HTR-8/SVneo (cell line): ENCODE data around the gene ANKFY1.

Source experiments
- DNase-seq: peaks from one replicate; pipeline ENCODE4 v3.0.0; 2011; ENCODE audit warnings: low spot score, mixed read lengths; ENCODE audit not compliant: insufficient read length
- FAIRE-seq: peaks from 2 replicates; lab custom pipeline; 2011; peaks lifted over from hg19 to GRCh38; lab: Jason Lieb, UNC

The ANKFY1 gene, protein sequence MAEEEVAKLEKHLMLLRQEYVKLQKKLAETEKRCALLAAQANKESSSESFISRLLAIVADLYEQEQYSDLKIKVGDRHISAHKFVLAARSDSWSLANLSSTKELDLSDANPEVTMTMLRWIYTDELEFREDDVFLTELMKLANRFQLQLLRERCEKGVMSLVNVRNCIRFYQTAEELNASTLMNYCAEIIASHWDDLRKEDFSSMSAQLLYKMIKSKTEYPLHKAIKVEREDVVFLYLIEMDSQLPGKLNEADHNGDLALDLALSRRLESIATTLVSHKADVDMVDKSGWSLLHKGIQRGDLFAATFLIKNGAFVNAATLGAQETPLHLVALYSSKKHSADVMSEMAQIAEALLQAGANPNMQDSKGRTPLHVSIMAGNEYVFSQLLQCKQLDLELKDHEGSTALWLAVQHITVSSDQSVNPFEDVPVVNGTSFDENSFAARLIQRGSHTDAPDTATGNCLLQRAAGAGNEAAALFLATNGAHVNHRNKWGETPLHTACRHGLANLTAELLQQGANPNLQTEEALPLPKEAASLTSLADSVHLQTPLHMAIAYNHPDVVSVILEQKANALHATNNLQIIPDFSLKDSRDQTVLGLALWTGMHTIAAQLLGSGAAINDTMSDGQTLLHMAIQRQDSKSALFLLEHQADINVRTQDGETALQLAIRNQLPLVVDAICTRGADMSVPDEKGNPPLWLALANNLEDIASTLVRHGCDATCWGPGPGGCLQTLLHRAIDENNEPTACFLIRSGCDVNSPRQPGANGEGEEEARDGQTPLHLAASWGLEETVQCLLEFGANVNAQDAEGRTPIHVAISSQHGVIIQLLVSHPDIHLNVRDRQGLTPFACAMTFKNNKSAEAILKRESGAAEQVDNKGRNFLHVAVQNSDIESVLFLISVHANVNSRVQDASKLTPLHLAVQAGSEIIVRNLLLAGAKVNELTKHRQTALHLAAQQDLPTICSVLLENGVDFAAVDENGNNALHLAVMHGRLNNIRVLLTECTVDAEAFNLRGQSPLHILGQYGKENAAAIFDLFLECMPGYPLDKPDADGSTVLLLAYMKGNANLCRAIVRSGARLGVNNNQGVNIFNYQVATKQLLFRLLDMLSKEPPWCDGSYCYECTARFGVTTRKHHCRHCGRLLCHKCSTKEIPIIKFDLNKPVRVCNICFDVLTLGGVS

DNA sequence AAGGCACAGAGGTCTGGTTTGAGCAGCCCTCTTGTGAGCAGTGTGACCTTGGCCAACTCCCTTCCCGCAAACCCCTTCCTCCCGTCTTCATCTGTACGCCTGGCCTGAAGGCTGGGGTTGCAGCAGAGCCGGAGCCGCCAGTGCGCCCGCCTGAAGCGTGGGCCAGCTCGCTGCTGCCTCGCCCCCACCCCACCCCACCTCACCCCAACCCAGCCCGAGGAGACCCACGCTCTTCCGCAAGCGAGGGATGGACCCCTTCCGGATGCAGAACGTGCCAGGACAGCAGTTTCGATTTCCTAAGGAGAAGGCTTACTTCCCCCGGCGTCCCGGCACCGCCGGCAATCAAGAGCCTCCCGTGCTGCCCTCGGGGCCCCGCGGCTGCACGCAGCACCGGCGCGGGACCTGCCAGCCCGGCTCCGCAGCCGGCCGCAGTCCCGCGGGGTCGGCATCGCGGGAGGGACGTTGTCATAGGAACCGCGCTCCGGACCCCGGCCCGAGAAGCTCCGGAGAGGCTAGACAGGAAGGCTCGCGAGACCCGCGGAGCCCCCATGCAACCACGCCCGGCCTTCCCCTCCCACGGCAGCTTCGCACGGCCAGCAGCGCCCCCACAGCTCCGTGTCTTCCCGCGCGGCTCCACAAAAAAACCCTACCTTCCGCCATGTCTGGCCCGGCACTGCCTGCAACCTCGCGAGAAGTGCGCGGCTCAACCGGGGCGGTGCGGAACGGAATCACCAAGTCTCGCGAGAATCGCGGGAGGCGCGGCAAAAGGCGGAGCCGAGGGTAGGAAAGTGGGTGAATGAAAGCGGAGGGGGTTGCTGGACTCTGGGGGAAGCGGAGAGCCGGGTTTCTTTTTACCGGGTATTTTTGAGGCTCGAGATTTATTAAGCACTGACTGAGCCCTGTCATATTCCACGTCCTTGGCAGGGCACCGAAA lies at the start of gene ANKFY1:
TSS of gene ANKFY1 (minus strand) at position 698 of the 934 bp plus-strand sequence. CDS start at position 660, 38 bp downstream.
- FAIRE-seq: peak; percentile 91
- peak; percentile 99 for DNase-seq

DNA sequence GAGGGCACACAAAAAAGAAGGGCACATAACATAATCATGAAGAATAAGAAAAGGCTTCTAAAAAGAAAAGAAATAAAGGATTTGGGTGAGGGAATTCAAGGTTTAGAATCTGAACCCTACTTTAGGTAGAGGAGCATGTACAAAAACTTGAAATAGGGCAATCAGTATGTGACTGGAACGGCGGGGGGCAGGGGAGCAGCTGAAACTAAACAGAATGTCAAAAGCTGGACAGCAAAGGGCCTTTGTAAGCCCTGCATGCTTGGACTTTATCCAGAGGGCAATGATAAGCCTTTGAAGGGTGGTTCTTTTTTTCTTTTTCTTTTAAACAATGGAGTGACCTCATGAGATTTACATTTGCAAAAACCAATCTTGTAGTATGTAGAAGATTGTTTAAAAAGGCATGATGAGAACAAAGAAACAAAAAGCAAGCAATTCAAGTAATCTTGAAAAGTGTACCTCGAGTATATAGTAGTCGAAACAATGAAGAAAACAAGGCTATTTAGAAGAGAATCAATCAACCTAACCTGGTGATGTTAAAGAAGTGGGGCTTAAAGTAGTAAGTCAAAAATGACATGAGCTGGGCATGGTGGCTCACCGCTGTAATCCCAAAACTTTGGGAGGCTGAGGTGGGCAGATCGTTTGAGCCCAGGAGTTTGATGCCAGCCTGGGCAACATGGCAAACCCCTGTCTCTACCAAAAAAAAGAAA lies 46.7 kb upstream of the ANKFY1 start:
- FAIRE-seq (no peak), DNase-seq (no peak)

DNA sequence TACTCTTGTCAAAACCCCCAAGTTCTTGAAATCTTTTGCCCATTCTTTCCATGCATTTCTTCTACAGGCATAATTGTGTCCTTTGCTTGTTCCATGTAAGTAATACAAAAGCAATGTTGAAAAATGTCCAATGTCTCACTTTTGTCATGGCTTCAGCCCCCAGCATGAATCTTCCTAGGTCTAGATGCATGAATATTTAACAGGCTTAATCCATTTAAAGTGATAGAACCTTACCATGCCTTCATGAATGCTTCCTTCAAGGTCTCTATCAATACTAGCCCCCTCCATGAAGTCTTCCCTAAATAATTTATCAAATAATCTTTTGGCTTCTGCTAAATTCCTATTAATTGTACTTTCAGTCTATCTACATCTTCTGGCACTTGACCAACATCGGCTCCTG lies 46.1 kb upstream of the ANKFY1 start:
- FAIRE-seq (no peak), DNase-seq (no peak)

DNA sequence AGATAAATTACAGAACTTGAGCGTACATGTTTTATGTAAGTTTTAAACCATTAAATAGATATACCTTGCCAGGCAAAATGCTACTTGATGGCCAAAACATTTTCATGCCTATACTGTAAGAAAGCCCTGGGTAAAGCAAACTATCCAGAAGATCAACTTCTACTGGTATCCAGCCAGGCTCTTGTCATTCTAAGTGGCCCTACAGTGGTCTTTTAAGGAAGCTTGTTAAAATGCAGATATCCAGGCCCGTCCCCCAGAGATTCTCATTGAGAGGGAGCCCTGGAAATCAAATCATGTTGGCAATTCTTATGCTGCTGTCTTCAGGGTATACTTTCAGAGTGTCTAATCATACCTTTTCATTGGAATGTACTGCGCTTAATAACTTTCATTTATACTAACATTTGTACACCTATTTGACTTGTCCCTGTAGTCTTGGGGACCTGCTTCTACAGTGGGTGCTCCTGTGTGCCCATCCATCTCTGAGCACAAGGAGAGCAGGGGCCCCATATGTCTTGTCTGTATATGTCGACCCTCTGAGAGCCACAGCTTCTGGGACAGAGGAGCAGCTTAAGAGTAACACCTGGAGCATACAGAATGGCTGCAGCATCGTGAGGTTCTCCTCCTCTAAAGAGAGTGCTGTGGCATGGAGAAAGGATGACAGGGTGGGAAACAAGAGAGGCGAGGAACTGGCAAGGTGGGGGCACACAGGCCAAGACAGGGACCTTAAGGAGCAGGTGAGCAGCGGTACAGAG lies 43.6 kb upstream of the ANKFY1 start:
- no peak for DNase-seq
- FAIRE-seq: no peak

DNA sequence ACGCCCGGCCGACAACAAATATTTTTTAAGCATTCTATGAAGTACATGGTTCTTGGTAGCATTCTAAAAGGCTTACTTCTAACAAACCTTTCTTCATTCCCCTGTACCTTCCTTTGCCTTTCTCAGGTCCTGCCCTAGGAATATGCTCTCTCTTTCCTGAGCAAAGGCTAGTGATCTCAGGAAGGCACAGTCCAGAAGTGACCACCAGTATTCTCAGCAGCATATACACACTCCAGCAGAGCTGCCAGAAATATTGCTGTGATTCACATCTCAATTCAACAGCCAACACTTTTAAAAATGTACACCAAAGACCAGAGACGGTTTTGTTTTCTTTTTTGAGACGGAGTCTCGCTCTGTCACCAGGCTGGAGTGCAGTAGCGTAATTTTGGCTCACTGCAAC lies 41.4 kb upstream of the ANKFY1 start:
- no peak for DNase-seq
- FAIRE-seq: no peak

DNA sequence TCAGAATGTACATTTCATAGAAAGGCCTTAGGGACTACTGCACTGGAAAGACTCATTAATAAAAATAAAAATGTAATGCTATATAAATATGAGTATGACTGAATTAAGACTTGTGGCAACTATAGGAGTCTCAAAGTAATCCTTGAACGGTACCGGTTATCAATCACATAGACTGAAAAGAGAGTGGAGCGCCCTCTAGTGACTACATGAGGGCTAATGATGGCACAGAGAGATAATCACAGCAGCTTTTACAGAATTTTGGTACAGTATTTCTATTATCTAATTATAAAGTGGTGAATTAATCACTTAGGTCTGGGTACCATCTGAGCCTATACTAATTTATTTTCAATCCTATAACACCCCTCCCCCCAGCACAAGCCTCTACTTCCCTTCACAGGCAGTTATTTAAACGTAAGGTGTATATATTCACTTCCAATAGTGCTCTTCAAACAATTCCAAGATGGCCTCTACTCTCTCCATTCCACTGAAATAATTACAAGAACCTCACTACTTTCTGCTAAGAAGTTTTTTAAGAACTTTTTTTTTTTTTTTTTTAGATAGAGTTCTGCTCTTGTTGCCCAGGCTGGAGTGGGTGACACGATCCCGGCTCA lies 40.7 kb upstream of the ANKFY1 start:
- DNase-seq (peak; percentile 67), FAIRE-seq (no peak)

DNA sequence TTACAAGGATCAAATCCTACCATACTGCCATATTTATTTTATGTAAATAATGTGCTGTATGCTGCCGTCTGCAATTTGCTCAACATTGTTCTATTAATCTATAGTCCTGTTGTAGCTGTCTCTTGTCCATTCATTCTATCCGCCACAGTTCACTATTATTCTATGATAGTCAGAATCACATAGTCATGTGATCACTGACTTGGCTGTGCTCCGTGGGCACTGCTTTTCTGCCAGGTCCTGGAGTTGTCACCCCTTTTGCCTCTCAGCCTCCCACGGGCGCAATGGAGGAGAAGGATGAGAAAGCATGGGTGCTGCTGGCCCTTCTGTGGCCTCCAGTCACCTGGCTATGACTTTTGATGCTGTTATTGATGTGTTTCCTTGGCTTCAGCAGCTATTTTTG lies 37.3 kb upstream of the ANKFY1 start:
- peak; percentile 20 for FAIRE-seq

DNA sequence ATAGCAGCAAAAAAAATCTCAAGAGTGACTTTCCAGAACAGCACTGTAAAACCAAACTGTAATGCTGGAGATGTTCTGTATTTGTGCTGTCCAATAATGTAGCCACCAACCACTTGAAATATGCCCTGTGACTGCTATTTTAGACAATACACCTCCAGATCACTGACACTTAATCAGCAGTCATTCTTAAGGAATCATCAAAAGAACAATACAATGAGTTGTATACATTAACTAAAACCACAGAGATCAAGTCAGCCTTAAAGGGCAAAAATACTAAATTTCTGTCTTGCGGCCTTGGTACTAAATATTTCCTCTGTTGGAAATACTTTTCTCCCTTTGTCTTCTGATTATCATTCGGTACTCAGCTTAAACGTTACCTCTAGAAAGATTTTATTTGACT lies 33.6 kb upstream of the ANKFY1 start:
- DNase-seq (no peak), FAIRE-seq (no peak)

More for the DNA sequence above, 37.3 kb upstream of the ANKFY1 start:
- DNase-seq: no peak

DNA sequence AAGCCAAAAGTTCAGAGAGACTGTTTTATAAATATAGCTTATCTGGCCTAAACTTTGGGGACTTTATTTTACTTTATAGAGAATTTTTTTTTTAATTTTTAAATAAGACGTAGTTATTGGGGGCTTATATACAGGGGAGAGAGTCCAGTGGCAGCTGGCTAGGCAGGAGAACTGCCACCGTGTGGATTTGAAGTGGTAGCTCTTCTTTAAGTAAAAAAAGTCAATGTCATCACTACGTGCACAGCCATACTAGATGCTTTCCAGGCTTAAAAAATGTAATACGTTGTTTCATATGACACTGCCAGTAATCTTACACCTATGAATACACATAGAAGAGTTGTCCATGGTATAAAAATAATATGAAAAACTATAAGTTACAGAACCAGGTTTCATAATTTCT lies 31.9 kb upstream of the ANKFY1 start:
- no peak for FAIRE-seq
- DNase-seq: no peak

DNA sequence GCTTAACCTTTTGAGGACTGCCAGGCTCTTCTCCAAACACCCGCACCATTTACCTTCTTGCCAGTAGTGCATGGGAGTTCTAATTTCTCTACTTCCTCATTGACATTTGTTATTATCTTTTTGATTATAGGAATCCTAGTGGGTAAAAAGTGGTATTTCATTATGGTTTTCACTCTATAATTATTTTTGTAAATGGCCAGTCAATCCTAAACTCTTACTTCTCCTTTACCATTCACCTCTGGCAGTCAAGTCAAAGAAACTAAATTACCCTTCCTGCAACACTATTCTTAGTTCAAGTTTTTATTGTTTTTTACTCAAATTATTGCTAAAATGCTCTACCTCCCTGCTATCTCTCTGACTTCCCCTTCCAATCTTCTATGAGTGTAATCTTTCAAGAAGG lies 29.8 kb upstream of the ANKFY1 start:
- no peak for DNase-seq
- no peak for FAIRE-seq

DNA sequence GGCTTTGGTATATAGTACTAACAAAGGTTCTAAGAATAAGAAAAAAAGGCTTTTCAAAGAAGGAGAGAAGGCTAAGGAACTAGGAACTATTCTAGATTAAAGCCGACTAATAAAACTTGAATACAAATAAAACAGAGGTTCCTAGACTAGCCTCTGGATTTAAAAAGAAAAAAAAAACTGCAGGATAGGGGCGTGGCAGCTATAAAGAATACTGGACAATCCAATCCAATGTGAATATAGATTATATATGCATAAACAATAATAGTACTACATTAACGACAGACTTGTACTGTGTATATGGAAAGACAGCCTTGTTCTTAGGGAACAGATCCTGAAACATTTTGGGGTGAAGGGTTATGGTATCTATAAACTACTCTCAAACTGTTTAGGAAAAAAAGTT lies 23.9 kb upstream of the ANKFY1 start:
- FAIRE-seq (no peak), DNase-seq (no peak)

DNA sequence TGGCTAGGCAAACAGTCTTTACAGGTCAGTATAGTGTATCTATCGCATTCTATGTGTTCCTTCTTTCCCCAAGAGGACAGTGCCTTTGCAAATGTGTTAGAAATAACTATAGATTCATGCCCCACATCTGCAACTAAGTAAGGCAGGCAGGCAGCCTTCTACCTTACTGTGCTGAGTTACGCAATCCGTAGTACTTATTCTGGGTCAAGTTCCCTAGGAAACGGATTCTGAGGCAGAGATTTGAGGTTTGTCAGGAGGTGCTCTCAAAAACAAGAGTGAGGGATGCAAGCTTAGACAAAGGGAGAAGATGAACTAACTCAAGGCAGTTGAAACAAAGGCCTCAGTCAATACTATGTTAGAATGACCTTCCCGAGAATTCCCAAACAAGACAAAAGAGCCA lies 12.7 kb upstream of the ANKFY1 start:
- DNase-seq (no peak), FAIRE-seq (no peak)

DNA sequence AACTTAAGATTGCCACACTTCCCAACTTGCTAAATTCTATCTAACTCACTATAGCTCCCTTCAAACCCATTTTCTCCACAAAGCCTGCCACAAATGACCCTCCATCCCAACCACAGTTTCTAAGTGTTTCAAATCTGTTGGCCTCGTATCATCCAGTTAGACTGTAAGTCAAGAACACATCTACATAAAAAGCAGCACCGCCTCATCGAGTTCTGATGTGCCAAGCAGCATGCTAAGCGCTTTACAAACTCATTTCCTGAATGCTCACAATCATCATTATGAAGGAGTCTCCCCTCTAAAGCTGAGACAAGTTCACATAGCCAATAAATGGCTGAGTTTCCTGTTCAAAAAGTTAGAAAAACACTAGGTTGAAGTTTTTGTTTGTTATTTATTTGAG lies 9.2 kb upstream of the ANKFY1 start:
- FAIRE-seq: no peak
- DNase-seq: no peak

DNA sequence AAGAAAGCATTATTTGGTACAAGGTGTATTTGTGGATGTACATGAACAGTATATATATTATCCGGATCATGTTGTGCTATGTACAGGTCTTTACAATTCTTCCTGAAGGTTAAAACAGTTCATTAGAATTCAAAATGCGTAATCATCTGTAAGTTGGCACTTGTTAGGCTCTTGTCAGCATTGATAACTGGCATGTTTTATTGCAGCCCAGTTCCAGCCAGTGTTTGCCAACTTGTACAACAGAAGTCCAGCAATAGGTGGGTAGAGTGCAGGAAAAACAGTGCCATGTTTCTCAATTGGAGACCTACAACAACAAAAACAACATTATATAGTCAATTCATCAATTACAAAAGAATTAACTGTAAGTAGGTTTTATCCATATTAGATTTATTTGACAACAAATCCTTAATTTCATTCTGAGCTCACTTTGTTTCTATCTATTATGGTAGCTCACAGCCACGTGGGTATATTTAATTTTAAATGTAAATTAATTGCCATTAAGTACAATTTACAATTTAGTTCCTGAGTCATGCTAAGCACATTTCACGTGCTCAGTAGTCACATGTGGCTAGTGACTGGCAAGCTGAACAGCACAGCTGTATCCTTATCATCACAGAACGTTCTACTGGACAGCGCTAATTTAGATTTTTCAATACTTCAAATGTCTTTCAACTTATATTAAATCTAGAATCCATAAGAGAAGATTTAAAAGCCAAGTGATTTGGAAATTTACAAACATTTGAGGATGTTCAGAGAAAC lies 8.6 kb upstream of the ANKFY1 start:
- DNase-seq (no peak), FAIRE-seq (no peak)

DNA sequence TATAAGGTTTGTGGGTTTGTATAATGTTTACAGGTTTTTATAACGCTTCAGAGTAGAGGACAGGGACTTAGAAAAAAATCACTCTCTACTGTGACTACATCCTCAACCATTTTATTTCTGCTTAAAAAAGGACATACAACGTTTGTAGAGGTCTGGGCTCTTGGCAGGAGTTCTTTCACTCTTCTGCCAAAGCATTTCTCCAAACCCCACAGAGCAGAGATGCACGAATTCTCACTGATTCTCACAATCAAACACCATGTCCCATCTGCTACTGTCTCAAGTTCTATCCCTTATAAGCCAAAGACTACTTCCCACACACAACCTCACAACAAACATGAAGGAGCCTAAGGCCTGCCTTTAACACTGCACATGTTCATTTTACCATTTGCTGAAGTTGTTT lies 7.0 kb upstream of the ANKFY1 start:
- FAIRE-seq: no peak
- DNase-seq: no peak

DNA sequence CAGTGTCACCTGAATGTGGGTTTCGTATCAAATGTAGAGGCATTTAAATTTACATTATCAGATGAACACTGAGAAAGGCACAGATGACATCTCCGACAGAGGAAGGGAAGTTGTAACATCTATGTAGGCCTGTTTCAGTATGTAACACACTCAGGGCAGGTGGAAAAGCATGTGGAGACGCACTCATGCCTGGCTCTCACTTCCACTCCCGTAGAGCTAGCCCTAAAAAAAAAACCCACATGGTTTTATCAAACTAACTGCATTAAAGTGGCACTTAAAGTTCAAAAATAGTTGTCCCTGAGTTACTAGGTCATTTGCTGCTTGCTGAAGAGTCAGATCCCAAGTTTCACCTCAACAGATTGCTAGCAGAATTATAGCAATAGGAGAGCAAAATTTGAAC lies 6.1 kb upstream of the ANKFY1 start:
- DNase-seq (no peak), FAIRE-seq (no peak)

DNA sequence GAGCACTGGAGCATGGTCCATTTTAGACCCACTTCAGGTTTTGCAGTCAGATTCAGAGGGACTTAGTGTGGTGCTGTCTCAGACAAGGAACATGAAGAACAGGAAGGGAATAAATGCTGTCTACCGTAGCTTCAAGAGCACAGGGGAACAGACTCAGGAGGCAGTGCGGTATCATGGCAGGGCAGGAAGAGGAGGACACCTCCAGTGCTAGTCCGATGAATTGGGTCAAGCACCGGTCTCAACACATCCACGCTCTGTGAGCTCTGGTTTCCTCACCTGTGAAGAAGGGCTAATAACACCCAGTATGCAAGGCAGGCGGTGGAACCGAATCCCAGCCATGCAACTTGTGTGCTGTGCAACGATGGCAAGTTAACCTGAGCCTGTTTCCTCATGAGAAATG lies 3.6 kb upstream of the ANKFY1 start:
- no peak for FAIRE-seq
- DNase-seq: no peak
